Measurements from ENCODE around the gene LRRFIP2. TPM values are rescaled to one million over a fixed set of nuclear protein-coding genes. Genes with fewer than 3 reads are reported as not detected.

Gene LRRFIP2
- total RNA-seq, 1 donor from 2014 or later: 55.4 TPM

DNA sequence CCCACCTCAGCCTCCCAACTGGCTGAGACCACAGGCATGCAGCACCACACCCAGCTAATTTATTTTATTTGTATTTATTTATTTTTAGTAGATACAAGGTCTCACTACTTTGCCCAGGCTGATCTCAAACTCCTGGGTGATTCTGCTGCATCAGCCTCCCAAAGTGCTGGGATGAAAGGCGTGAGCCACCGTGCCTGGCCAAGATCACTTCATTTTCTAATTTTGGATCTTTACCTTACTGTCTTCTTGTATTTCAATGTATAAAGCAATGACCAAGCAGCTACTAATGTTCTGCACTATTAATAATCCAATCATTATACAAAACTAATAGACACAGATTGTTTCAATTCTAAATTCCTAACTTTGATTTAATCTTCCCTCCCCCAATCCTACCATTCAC lies 56.2 kb downstream of the LRRFIP2 start:
- FAIRE-seq: no peak

DNA sequence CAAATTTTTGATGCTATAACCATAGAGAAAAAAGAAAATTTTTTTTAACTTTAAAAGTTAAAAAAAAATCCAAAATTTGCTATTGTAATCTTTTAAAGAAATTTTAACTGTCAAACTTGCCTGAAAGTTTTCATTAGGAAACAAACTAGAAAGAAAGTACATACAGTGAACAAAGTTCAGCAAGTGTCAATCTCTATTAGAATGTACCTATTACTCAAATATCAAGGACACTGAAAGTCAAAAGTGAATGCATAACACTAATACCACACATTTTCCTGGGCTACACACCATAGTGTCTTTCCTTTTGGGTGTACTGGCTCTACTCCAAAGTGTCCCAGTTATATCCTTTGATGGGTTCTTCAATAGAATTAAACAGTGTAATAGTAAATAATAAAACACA lies 56.8 kb downstream of the LRRFIP2 start:
- DNase-seq (ENCODE audit: low spot score in 2 of 2) (no peak), FAIRE-seq (no peak)

More for the DNA sequence above, 56.2 kb downstream of the LRRFIP2 start:
- no peak for DNase-seq (ENCODE audit: low spot score in 2 of 2)

DNA sequence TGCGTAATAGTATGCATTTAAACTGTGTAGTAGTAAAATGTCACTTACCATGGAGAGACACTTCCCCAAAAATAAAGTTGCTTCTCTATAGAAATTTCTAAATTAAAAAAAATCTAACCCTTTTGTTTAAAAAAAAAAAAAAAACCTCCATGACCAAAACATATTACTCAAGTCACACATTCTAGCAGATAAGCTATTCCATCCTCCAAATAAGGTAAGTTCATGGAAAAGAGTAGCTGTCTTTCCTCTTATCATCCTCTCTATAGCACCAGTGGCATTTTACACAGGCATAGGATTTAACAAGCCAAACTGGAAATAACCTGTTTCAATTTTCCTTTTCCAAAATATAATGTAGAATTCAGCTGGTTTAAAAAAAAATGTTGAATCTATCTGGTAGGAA lies 57.4 kb downstream of the LRRFIP2 start:
- FAIRE-seq: no peak
- DNase-seq (ENCODE audit: low spot score in 2 of 2): no peak

DNA sequence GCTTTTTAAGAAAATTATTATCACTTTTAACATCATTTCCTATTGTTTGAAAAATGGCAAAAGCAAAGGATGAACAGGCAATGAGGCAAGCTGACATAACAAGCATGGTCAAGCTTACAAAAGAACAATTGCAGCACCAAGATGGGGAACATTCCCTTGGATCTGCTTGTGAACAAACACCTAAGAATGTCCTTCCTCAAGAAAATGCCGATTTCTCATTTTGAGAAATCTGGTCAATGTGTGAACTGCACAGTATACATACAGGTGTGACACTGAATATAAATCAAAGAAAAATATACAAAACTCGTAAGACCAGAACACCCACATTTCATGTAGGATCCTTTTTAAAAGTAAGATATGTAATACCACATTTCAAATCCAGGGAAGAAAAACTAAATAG lies 58.9 kb downstream of the LRRFIP2 start:
- DNase-seq (ENCODE audit: low spot score in 2 of 2): no peak
- no peak for FAIRE-seq

DNA sequence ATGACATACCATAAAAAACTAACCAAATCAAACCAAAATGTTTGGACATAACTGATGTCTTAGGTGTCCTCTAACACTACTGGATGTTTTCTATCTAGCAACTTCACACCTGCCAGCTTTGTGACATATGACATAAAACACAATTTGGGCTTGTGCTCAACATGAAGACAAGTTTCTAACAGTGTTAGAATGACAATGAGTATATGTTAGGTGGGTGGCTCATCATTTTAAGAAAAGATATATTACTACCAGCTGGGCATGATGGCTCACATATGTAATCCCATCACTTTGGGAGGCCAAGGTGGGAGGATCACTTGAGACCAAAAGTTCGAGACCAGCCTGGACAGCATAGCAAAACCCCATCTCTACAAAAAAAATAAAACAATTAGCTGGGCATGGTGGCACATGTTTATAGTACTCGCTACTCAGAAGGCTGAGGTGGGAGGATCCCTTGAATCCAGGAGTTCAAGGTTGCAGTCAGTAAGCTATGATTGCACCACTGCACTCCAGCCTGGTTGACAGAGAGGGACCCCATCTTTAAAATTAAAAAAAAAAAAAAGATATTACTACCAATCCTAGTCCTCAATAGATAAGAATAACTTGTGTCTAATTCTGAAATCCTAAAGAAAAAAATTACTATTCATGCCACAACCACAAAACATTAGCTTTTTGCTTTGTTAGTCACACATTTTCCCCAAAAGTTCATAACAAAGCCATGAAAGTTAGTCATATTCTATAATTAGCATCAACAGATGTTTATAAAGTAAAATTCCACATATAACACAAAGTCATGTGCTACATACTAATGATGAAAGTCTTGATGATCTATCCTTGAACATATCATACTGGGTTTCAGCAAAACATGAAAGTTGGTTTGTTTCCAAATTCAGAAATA lies 59.9 kb downstream of the LRRFIP2 start:
- DNase-seq (ENCODE audit: low spot score in 2 of 2): no peak
- FAIRE-seq: no peak

DNA sequence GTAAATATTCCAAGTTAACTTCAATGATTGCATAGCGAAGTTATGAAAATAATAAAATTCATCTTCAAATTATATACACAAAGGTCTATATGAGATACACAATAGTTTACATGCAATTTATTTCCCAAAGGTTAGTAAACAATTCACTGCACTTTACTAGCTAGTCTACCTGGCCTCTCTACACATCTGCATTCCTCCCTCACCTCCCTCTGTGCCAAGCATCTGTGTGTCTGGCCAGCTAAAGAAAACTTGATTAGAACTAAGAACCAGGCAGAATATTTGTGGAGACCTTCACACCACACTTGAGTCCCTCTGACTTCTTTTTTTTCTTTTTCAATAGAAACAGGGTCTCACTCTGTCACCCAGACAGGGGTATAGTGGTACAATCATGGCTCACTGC lies 61.4 kb downstream of the LRRFIP2 start:
- DNase-seq (ENCODE audit: low spot score in 2 of 2) (no peak), FAIRE-seq (no peak)

DNA sequence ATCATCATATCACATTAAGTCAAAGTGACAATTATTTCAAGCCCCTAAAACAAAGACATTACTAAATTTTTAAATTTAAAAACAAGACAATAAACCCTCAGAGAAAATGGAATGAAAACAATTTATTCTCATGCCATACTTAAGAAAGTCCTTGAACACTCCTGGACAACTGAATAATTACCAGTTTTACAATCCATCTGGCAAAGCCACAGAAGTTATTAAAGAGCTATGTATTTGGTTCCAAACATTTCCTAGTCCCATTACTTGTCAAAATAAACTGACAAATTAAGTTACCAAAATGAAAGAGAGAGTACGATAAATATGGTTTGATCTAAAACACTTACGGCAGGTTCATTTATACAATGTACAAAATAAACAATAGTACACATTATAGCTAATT lies 63.2 kb downstream of the LRRFIP2 start:
- DNase-seq (ENCODE audit: low spot score in 2 of 2): no peak
- FAIRE-seq: no peak

DNA sequence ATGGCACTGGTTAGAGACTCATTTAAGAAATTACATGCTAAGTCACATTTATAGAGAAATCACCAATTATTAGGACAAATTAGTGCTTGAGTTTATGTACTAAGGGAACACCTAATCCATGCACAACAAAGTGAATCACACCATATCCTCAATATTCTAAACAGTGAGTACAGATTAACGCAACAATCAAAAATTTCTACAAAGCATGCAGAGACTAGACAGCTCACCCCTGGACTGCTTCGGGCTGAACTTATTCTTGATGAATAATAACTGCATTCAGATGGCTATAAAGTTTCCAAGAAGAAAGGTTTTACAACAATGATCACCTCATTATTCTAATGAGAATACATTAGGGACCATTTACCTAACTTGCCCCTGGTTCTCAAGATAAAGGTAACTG lies 66.5 kb downstream of the LRRFIP2 start:
- DNase-seq (ENCODE audit: low spot score in 2 of 2) (no peak), FAIRE-seq (no peak)

DNA sequence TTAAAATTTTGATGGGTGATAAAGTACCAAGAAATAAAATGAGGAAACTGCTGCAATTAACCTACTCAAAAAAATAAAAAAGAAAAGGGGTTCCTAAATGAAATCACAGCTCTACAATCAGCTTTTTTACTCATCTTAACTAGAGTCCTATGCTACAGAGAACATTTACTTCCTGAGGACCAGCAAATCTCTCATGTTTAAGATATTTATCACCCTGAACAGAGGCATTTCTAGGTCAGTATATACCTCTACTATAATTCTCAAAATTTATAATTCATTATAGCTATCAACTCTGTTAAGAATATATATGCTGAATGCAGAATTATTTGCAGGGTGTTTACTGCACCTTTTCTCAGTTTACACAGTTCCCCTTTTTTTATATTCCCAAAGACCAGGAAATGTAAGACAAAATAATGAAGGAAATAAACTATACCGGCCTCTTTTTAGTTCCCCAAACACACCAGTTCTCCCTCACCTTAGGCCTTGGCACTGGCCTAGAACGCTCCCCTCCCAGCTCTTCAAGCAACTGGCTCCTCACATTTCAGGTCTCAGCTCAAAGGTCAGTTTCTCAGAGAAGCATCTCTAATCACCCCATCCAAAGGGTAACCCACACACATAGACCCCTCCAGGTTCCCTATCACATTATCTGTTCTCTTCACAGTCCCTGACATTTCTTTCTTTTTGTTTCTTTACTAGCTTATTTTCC lies 71.1 kb downstream of the LRRFIP2 start:
- DNase-seq (ENCODE audit: low spot score in 2 of 2) (no peak), FAIRE-seq (no peak)

DNA sequence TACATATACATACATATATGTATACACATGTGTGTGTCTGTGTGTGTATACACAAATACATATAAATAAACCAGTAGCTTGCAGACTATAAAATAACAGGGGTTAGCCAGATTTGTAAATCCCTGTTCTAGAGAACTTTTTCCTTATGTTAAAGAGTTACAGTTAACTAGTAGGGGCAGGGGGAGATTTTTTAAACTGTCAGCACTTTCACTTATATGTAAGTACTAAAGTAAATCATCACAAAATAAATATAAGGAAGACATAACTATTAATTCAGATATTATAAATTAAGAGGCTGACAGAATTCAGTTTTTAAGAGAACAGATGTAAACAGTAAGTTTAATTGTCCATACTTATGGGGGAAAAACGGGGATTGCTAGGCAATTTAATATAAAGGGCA lies 74.0 kb downstream of the LRRFIP2 start:
- no peak for DNase-seq (ENCODE audit: low spot score in 2 of 2)
- FAIRE-seq: no peak

DNA sequence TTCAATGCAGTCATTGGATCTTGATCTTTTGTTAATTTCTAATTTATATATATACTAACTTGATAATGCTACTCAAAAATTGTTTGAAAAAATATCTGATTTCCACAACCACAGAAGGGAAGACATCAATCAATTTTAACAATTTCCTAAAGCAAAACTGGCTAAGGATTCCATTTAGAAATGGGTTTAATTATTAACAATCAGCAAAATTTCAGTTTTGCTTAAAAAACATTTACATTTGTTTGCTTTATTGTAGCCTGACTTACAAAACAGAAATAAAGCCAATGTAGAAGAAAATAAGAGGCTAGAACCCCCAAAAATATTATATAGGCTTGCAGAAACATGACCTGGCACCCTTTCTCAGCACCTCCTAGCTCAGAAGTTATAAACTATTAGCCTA lies 74.9 kb downstream of the LRRFIP2 start:
- DNase-seq (ENCODE audit: low spot score in 2 of 2): no peak
- FAIRE-seq: no peak

DNA sequence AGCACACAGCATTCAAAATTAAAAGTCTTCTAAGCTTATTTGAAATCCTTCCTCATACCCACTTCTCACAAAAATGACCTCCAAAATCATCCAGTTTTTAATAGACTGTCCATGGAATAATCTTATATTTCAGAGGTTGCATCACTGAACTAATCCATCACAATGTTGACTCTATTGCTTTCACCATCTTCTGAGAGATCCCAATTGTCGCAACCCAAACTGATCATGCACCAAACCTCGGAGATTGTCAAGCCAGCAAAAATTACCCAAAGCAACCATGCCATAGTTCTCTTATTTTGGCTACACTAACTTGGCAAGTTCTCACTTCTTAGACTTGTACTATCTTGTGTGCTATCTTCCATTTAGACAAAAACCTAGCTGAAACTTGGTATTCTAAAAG lies 75.5 kb downstream of the LRRFIP2 start:
- FAIRE-seq (no peak), DNase-seq (ENCODE audit: low spot score in 2 of 2) (no peak)

DNA sequence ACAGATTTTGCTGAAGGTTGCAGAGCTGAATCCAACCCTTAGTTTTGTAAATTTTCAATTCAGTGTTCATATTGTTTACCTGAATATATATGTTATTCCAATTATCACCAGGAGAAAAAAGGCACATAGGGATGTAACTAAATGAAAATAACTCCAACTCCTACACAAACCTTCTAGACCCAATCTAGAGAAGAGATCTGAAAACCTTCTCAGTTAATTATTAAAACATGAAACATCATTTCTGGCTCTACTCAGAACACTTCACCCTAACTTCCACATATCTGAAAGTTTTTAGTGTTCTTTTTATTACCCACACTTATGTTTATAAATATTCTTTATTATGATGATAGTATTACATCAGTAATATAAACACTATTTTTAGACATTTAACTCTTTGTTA lies 76.6 kb downstream of the LRRFIP2 start:
- no peak for DNase-seq (ENCODE audit: low spot score in 2 of 2)
- no peak for FAIRE-seq

DNA sequence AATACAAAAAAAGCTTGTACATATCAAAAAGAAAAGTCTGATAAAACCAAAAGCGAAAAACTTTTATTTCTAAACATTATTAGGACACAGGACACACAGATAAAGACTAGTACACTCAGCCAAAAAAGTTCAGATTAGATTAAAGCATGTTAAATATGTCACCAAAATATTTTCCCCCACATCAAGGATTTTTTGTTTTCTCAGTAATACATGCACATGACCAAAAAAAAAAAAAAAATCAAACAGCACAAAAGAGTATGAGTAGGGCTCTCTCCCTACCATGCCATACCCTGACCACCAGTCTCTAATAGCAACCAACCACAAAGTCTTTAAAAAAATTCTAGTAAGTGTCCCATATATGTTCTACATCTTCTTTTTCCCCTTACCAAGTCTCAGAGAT lies 77.4 kb downstream of the LRRFIP2 start:
- DNase-seq (ENCODE audit: low spot score in 2 of 2) (no peak), FAIRE-seq (no peak)

DNA sequence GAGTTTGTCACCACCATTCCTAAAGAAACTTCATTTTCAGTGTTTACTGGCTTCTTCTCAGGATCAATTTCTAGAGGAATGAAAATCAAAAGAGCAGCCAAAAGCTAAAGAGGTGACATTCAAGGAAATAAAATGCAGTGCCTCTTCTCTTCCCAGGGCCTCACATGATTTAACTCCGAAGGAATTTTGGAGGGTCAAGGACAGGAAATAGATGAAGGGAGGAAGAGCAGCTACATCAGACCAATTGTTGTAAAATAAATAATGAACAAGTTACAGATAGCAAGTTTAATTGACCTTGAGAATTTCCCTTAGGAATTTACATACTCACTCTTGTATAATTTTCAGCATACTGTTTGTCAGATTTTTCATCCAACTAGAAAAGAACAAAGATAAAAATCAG lies 78.1 kb downstream of the LRRFIP2 start:
- no peak for FAIRE-seq
- no peak for DNase-seq (ENCODE audit: low spot score in 2 of 2)

DNA sequence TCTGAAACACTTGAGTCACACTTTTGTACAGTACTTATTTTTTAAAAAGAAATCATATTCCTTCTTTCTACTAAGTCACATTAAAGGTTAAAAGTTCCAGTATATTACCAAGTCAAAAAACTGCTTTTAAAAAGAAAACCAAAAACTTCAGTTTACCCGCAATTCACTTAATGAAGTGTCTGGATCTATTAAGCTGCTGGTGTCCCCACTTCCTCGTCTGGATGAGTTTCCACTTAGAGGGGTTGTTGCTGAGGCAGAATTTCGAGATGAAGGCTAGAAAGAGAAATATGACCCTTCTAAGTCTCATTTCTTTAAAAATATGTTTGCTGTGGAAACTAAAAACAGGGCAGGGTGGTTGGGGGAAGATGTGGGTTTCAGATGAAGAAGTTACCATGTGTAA lies 79.7 kb downstream of the LRRFIP2 start:
- FAIRE-seq (no peak), DNase-seq (ENCODE audit: low spot score in 2 of 2) (no peak)

DNA sequence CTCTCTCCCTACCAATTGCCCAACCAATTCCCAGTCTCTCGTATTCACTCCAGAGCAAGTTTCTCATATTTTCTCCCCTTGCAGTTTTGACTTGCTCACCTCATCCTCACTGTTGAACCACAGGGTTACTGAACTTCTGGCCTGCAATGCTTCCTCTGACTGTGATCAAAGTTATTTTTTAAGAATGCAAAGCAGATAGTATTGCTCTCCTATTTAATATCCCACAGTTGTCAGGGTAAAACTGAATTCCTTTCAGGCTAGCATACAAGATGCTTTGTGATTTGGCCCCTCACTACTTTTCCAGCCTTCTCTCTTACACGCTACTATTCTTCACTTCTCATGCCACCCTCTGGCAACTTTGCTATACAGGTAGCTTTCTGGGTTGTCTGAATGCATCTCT lies 80.9 kb downstream of the LRRFIP2 start:
- FAIRE-seq (no peak), DNase-seq (ENCODE audit: low spot score in 2 of 2) (no peak)

DNA sequence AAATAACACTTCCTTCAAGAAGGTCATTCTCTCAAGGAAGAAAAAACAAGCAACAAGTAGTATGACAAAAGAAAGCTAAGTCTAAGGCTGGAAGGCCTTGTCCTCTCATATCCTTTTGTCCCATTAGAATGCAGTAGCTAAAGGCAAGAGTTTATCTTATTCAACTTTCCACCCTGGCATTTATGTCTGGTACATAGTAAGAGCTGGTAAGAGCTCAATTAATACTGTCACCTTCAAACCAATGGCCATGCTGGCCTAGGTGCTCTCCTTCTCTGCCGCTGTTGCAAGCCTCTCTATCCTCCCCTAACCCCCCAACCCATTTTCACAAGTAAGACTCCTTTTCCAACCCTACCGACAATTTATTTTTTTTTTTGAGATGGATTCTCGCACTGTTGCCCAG lies 81.9 kb downstream of the LRRFIP2 start:
- DNase-seq (ENCODE audit: low spot score in 2 of 2) (no peak), FAIRE-seq (no peak)

DNA sequence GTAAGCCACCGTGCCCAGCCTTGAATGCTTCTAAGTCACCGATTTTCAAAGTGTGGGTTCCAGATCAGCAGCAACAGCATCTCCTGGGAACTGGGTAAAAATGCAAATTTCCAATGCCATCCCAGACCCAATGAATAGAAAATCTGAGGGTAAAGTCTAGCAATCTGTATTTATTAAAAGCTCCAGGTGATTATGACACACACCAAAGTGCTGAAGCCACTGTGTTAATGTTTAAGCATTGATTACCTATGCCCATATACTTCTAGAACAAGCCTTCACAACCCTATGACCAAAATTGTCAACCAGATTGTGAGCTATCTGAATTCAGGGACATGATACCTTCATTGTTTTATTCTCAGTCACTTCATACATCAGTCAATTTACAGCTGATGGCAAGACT lies 86.5 kb downstream of the LRRFIP2 start:
- FAIRE-seq: no peak
- DNase-seq (ENCODE audit: low spot score in 2 of 2): no peak

DNA sequence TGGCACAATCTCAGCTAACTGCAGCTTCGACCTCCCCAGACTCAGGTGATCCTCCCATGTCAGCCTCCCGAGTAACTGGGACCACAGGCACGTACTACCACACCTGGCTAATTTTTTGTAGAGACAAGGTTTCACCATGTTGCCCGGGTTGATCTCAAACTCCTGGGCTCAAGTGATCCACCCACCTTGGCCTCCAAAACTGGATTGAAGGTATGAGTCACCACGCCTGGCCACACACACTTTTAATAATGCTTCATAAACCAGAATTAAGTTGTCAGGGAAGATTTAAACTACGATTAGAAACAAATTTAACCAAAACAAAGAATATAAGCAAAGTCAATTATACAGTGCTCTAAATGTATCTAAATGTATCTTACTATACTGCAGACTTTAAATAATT lies 87.5 kb downstream of the LRRFIP2 start:
- FAIRE-seq: no peak
- no peak for DNase-seq (ENCODE audit: low spot score in 2 of 2)

DNA sequence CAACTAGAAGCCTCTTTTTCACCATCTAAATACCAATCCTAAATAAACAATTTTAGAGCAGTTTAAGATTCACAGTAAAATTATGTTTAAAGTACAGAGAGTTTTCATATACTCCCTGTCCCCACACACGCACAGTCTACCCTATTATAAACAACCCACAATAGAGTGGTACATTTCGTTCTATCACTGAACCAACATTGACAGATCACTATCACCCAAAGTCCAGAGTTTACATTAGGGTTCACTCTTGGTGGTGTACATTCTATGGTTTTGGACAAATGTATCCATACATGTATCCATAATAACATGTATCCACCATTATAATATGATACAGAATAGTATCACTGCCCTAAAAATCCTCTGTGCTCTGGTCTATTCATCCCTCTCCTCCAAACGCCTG lies 92.1 kb downstream of the LRRFIP2 start:
- DNase-seq (ENCODE audit: low spot score in 2 of 2): no peak
- FAIRE-seq: no peak

DNA sequence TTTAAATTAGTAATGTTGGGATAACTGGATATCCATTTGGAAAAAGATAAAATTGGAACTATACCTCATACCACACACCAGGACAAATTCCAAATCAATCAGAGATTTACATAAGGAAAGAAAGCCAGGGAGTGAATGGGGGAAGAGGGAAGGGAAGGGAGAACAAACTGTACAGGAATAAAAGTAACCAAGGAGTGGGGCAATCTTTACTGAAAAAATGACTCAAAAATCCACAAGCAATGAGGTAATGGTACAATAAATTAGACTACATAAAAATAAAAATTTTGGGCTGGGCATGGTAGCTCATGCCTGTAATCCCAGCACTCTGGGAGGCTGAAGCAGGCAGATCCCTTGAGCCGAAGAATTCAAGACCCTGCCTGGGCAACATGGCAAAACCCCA lies 98.4 kb downstream of the LRRFIP2 start:
- DNase-seq (ENCODE audit: low spot score in 2 of 2) (no peak), FAIRE-seq (no peak)
